ENCODE results near the gene ZNF214.

DNA sequence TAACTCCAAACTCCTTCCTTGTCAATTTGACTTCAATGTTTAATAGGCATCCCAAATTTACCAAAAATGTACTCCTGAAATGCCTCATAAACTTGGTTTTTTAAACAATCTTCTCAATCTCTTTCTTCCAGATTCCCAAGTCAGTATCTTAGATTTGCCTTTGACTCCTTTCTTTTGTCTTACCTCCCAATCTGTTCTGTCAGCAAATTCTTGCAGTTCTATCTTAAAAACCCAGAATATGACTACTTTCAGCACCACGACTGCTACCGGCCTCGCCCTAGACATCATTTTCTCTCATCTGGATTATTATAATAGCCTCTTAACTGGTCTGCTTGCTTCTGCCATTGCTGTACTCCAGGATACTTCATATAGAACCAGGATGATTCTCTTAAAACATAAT, 8.0 kb upstream of the ZNF214 start:
- TF ChIP-seq ZNF274 (IDR thresholded peaks at IDR 0.05; ENCODE audit: low read depth, low read length) (no peak), YY1 (IDR thresholded peaks at IDR 0.05; ENCODE audit: insufficient read depth, insufficient read length) (no peak), SUZ12 (IDR thresholded peaks at IDR 0.05; ENCODE audit: extremely low read depth, insufficient read depth, insufficient read length) (no peak)

All from NT2/D1 (cell line).